HEK293 (cell line): ENCODE results near the gene FOXG1.
A peak's percentile ranks its signal among the peaks of the same experiment; 100 is the strongest.

Experiments
- CTCF ChIA-PET: fragments of 350-600 bp; formaldehyde crosslinking; extraction: SDS; loops from one replicate; lab custom pipeline; 2021; ENCODE audit warnings: antibody characterized with exemption; lab: Yijun Ruan, JAX
- POLR2A ChIA-PET: fragments of 300-600 bp; formaldehyde crosslinking; extraction: SDS; loops from one replicate; lab custom pipeline; 2020; ENCODE audit warnings: antibody characterized with exemption, inconsistent platforms; lab: Yijun Ruan, JAX
- H3K27ac ChIP-seq: fragments of 200-500 bp; sonication (Bioruptor generic); 2 replicates; pipeline ENCODE4 v1.5.1; 2014; ENCODE audit warnings: low read depth, low read length, control low read depth, inconsistent platforms; ENCODE audit errors: extremely low read depth
- H3K36me3 ChIP-seq, 2 experiments: fragments of 200-500 bp in 1 of 2; sonication (Bioruptor generic) in 1 of 2; 1 replicate in 1 of 2; 2 replicates in 1 of 2; pipeline ENCODE4 v1.5.1; 2014 to 2017; ENCODE audit warnings: inconsistent platforms in 2 of 2, low read length in 2 of 2; ENCODE audit not compliant: control insufficient read depth in 2 of 2, insufficient read depth in 1 of 2
- H3K4me1 ChIP-seq: fragments of 200-500 bp; sonication (Bioruptor generic); 2 replicates; pipeline ENCODE4 v1.5.1; 2014; ENCODE audit warnings: mild to moderate bottlenecking, low read length, inconsistent platforms; ENCODE audit not compliant: control insufficient read depth, insufficient read depth
- H3K4me3 ChIP-seq: 2 replicates; pipeline ENCODE4 v1.5.1; 2011; ENCODE audit warnings: low read depth, mild to moderate bottlenecking, control low read depth, low read length, moderate library complexity
- H3K9me3 ChIP-seq: fragments of 200-500 bp; sonication (Bioruptor generic); 2 replicates; pipeline ENCODE4 v1.5.1; 2014; ENCODE audit warnings: low read depth, low read length, inconsistent platforms; ENCODE audit not compliant: control insufficient read depth, insufficient read depth
- CTCF ChIP-seq: fragments of 450-650 bp; formaldehyde crosslinking; IDR thresholded peaks from 2 replicates; pipeline ENCODE4 v1.5.1; 2016; ENCODE audit warnings: missing biosample characterization, missing genetic modification characterization
- GFI1B ChIP-seq: fragments of 450-650 bp; formaldehyde crosslinking; IDR thresholded peaks from 2 replicates; pipeline ENCODE4 v1.5.1; 2016; ENCODE audit warnings: missing biosample characterization, missing genetic modification characterization
- IKZF3 ChIP-seq: fragments of 450-650 bp; IDR thresholded peaks from 2 replicates; pipeline ENCODE4 v1.5.0; 2018; ENCODE audit warnings: missing biosample characterization, mild to moderate bottlenecking, missing genetic modification characterization, moderate library complexity
- PRDM10 ChIP-seq: fragments of 450-650 bp; formaldehyde crosslinking; IDR thresholded peaks from 2 replicates; pipeline ENCODE4 v1.5.1; 2016; ENCODE audit warnings: missing biosample characterization, missing genetic modification characterization
- SALL2 ChIP-seq: fragments of 450-650 bp; formaldehyde crosslinking; IDR thresholded peaks from 2 replicates; pipeline ENCODE4 v1.5.0; 2017; ENCODE audit warnings: missing biosample characterization, mild to moderate bottlenecking, missing genetic modification characterization, borderline replicate concordance
- ZBTB11 ChIP-seq: fragments of 450-650 bp; formaldehyde crosslinking; conservative IDR thresholded peaks from 2 replicates; pipeline ENCODE4 v1.5.1; 2016; ENCODE audit warnings: low read depth, missing biosample characterization, missing genetic modification characterization
- ZNF19 ChIP-seq: fragments of 450-650 bp; formaldehyde crosslinking; IDR thresholded peaks from 2 replicates; pipeline ENCODE4; 2016; ENCODE audit warnings: missing biosample characterization, missing genetic modification characterization, low read depth
- ZNF311 ChIP-seq: fragments of 450-650 bp; formaldehyde crosslinking; IDR thresholded peaks from 2 replicates; pipeline ENCODE4 v1.5.1; 2017; ENCODE audit warnings: missing biosample characterization, missing genetic modification characterization, borderline replicate concordance
- ZNF354C ChIP-seq: fragments of 450-650 bp; formaldehyde crosslinking; IDR thresholded peaks from 2 replicates; pipeline ENCODE4 v1.5.1; 2016; ENCODE audit warnings: missing biosample characterization, missing genetic modification characterization, low read depth, borderline replicate concordance
- ZNF555 ChIP-seq: fragments of 450-650 bp; formaldehyde crosslinking; conservative IDR thresholded peaks from 2 replicates; pipeline ENCODE4 v1.5.1; 2017; ENCODE audit warnings: missing biosample characterization, mild to moderate bottlenecking, missing genetic modification characterization, inconsistent platforms
- ZNF639 ChIP-seq: fragments of 450-650 bp; formaldehyde crosslinking; IDR thresholded peaks from 2 replicates; pipeline ENCODE4 v1.5.1; 2016; ENCODE audit warnings: missing biosample characterization, missing genetic modification characterization
- ZNF654 ChIP-seq: fragments of 450-650 bp; formaldehyde crosslinking; IDR thresholded peaks from 2 replicates; pipeline ENCODE4 v1.5.1; 2016; ENCODE audit warnings: low read depth, missing biosample characterization, missing genetic modification characterization
- ZNF768 ChIP-seq: fragments of 450-650 bp; formaldehyde crosslinking; IDR thresholded peaks from 2 replicates; pipeline ENCODE4 v1.5.1; 2018; ENCODE audit warnings: missing biosample characterization, mild to moderate bottlenecking, missing genetic modification characterization
- ZNF777 ChIP-seq: fragments of 450-650 bp; formaldehyde crosslinking; IDR thresholded peaks from 2 replicates; pipeline ENCODE4 v1.5.1; 2017; ENCODE audit warnings: missing biosample characterization, missing genetic modification characterization, borderline replicate concordance
- ZSCAN30 ChIP-seq: fragments of 450-650 bp; IDR thresholded peaks from 2 replicates; pipeline ENCODE4 v1.5.1; 2018; ENCODE audit warnings: missing biosample characterization, mild to moderate bottlenecking, missing genetic modification characterization, moderate library complexity
- TF ChIP-seq, protein P1 (sequence below): fragments of 450-650 bp; formaldehyde crosslinking; IDR thresholded peaks from 2 replicates; pipeline ENCODE4 v1.5.1; 2017; ENCODE audit warnings: missing biosample characterization, missing genetic modification characterization

The FOXG1 gene

GRCh38 chr14:28746247-28746646 is 20.3 kb upstream of the FOXG1 start:
- Histone ChIP-seq H3K9me3 (no peaks in the 10 kb centered on the region), H3K27ac (no peak overlapping the region)
- no peak for TF ChIP-seq ZNF555 (tag by site-specific recombination)
- TF ChIP-seq, all 188 proteins: peak for 0
- Histone ChIP-seq H3K4me1 (no peaks in the 10 kb centered on the region), H3K4me3 (no peak overlapping the region), H3K36me3 (no peaks in the 10 kb centered on the region)
- ChIA-PET POLR2A (no interaction called here), CTCF (interaction anchor here (1.3 kb wide), 1 partner anchor 9 kb away, joined by 6 read pairs; no protein-coding TSS in a partner anchor)

DNA sequence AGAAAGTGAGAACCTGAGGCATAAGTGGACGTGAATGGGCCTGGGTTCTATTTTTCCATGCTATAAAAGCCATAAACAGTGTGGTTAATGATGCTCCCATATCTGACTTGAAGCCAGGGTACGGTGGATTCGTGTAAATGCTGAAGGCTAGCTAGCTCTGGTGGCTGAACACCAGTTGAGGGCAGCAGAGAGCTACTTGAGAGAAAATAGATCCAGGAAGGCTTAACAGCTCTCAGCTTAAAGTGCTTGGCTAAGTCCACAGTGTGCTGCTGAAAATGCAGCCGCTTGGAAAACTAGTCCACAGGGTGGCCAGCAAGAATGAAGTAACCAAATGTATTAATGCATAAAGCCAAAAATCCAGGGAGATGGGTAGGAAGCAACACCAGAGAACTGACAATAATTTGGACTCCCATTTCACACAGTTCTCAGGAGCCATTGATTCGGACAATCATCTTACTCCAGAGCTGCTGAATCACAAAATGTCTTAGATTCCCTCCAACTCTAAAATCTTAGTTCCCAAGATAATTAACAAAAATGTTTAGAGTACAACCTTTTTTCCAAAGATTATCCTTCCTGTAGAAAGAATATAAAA is 15.0 kb upstream of the FOXG1 start:
- TF ChIP-seq ZNF654 (tag by site-specific recombination): peak; percentile 65
- TF ChIP-seq CTCF: peak; percentile 44; the same call in 1 of the 2 replicates
- no peak for TF ChIP-seq ZNF768 (tag by site-specific recombination)
- TF ChIP-seq, all 188 proteins: peak for 2
- H3K4me1 ChIP-seq: no peaks in the 10 kb centered on the region
- H3K4me3 ChIP-seq: no peak overlapping the region
- ChIA-PET POLR2A (interaction anchor here (1.0 to 1.1 kb wide), 2 partner anchors 12 to 15 kb away, joined by 3 read pairs; partner anchors contain the start of gene FOXG1), CTCF (interaction anchor here (0.6 to 2.9 kb wide), 14 partner anchors 12 to 1532 kb away, joined by 3 to 9 read pairs (median 3); no protein-coding TSS in a partner anchor)
- H3K27ac ChIP-seq: no peak overlapping the region
- H3K36me3 ChIP-seq: no peaks in the 10 kb centered on the region
- H3K9me3 ChIP-seq: no peaks in the 10 kb centered on the region

GRCh38 chr14:28754209-28754985 is 12.2 kb upstream of the FOXG1 start:
- ChIA-PET POLR2A (no interaction called here), CTCF (interaction anchor here (0.5 to 4.5 kb wide), 28 partner anchors 8 to 1535 kb away, joined by 3 to 20 read pairs (median 3); no protein-coding TSS in a partner anchor)
- H3K4me1 ChIP-seq: no peaks in the 10 kb centered on the region
- no peak overlapping the region for H3K27ac ChIP-seq
- H3K36me3 ChIP-seq: no peaks in the 10 kb centered on the region
- no peak overlapping the region for H3K4me3 ChIP-seq
- H3K9me3 ChIP-seq: no peaks in the 10 kb centered on the region
- TF ChIP-seq PRDM10: no peak
- no peak for TF ChIP-seq GFI1B (tag by site-specific recombination)
- no peak for TF ChIP-seq SALL2 (tag by site-specific recombination)
- TF ChIP-seq ZBTB11: no peak
- TF ChIP-seq ZNF777 (tag by site-specific recombination): no peak
- TF ChIP-seq, protein P1, sequence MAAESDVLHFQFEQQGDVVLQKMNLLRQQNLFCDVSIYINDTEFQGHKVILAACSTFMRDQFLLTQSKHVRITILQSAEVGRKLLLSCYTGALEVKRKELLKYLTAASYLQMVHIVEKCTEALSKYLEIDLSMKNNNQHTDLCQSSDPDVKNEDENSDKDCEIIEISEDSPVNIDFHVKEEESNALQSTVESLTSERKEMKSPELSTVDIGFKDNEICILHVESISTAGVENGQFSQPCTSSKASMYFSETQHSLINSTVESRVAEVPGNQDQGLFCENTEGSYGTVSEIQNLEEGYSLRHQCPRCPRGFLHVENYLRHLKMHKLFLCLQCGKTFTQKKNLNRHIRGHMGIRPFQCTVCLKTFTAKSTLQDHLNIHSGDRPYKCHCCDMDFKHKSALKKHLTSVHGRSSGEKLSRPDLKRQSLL (tag by site-specific recombination): no peak
- no peak for TF ChIP-seq ZNF354C (tag by site-specific recombination)
- no peak for TF ChIP-seq ZNF639 (tag by site-specific recombination)
- peak; percentile 71 for TF ChIP-seq IKZF3
- TF ChIP-seq ZNF19 (tag by site-specific recombination): no peak
- no peak for TF ChIP-seq ZNF311 (tag by site-specific recombination)
- no peak for TF ChIP-seq ZSCAN30
